HepG2 (cell line): Measurements from ENCODE around the gene ZNF814. TPM values are rescaled to one million over a fixed set of nuclear protein-coding genes. Genes with fewer than 3 reads are reported as not detected.

Experiments
- CBX2 ChIP-seq, 2 experiments: fragments of 200-600 bp in 1 of 2; sonication (generic); formaldehyde crosslinking in 1 of 2; IDR thresholded peaks; 2 replicates each; pipeline versions ENCODE4 v1.7.0 to v1.8.1; 2018 to 2022; ENCODE audit warnings: low read depth in 2 of 2, low read length in 1 of 2, mild to moderate bottlenecking in 1 of 2, missing genetic modification reagents in 1 of 2
- DR1 ChIP-seq: sonication (generic); formaldehyde crosslinking; IDR thresholded peaks from 2 replicates; pipeline ENCODE4 v1.8.0; 2021; ENCODE audit warnings: mild to moderate bottlenecking, missing genetic modification reagents, inconsistent platforms
- GATA4 ChIP-seq: sonication (generic); IDR thresholded peaks from 2 replicates; pipeline ENCODE4 v1.6.1; 2016; ENCODE audit warnings: antibody characterized with exemption, low read depth, borderline replicate concordance
- GATAD1 ChIP-seq: IDR thresholded peaks from 2 replicates; pipeline ENCODE4 v1.6.1; 2016; ENCODE audit warnings: missing genetic modification reagents, missing compliant biosample characterization
- KAT2B ChIP-seq: fragments of 150-350 bp; IDR thresholded peaks from 2 replicates; pipeline ENCODE4 v1.6.1; 2014; ENCODE audit warnings: low read depth, low read length, borderline replicate concordance
- NR2F1 ChIP-seq, 2 experiments: fragments of 450-650 bp in 1 of 2; formaldehyde crosslinking in 1 of 2; IDR thresholded peaks; 2 replicates each; pipeline versions ENCODE4 v1.5.0 to v1.6.1; 2016 to 2020; ENCODE audit warnings: mild to moderate bottlenecking in 1 of 2, missing compliant biosample characterization in 1 of 2, missing genetic modification reagents in 1 of 2, moderate library complexity in 1 of 2
- PRDM10 ChIP-seq: sonication (generic); formaldehyde crosslinking; IDR thresholded peaks from 2 replicates; pipeline ENCODE4 v1.4.0; 2020; ENCODE audit warnings: low read depth, missing genetic modification reagents
- PREB ChIP-seq: sonication (generic); formaldehyde crosslinking; IDR thresholded peaks from 2 replicates; pipeline ENCODE4 v1.4.0; 2020; ENCODE audit warnings: missing genetic modification reagents
- SPEN ChIP-seq: sonication (generic); formaldehyde crosslinking; IDR thresholded peaks from 2 replicates; pipeline ENCODE4 v1.5.1; 2020; ENCODE audit warnings: low read depth, mild to moderate bottlenecking, missing genetic modification reagents
- TRIM24 ChIP-seq: sonication (generic); formaldehyde crosslinking; IDR thresholded peaks from 2 replicates; pipeline ENCODE4 v1.8.0; 2022; ENCODE audit warnings: mild to moderate bottlenecking, missing genetic modification reagents
- ZBTB44 ChIP-seq: sonication (generic); formaldehyde crosslinking; IDR thresholded peaks from 2 replicates; pipeline ENCODE4 v1.4.0; 2020; ENCODE audit warnings: missing genetic modification reagents
- ZBTB7B ChIP-seq: sonication (generic); formaldehyde crosslinking; IDR thresholded peaks from 2 replicates; pipeline ENCODE4 v1.4.0; 2020; ENCODE audit warnings: missing genetic modification reagents
- ZNF121 ChIP-seq: sonication (generic); formaldehyde crosslinking; IDR thresholded peaks from 2 replicates; pipeline ENCODE4 v1.5.0; 2020; ENCODE audit warnings: mild to moderate bottlenecking, missing genetic modification reagents
- ZSCAN21 ChIP-seq: sonication (generic); formaldehyde crosslinking; IDR thresholded peaks from 2 replicates; pipeline ENCODE4 v1.8.0; 2022; ENCODE audit warnings: mild to moderate bottlenecking, missing genetic modification reagents, moderate library complexity, borderline replicate concordance
- polyA plus RNA-seq, 8 experiments: library from polyadenylated mRNA; depleted of rRNA in 3 of 8; stranded (reverse) in 7 of 8; unstranded in 1 of 8; fragments of >200 nt; fragmentation: Illumina TruSeq in 4 of 8; extraction: Trizol in 4 of 8; gene quantifications; 2 replicates each; pipeline versions ENCODE4 v1.2.1 to v1.2.3, GENCODE V29; 2011 to 2016; ENCODE audit warnings: low read depth in 4 of 8, missing spikeins in 1 of 8, mixed read lengths in 1 of 8; ENCODE audit not compliant: insufficient read depth in 1 of 8
- total RNA-seq, 5 experiments: library from RNA; depleted of rRNA; stranded (reverse); fragments of >200 nt; fragmentation: Illumina TruSeq; extraction: Trizol; gene quantifications; 2 replicates each; pipeline ENCODE4 v1.2.3, GENCODE V29; 2016; ENCODE audit warnings: low read depth in 1 of 5
- TF ChIP-seq, protein P1 (sequence below): sonication (generic); formaldehyde crosslinking; IDR thresholded peaks from 2 replicates; pipeline ENCODE4 v1.5.0; 2020; ENCODE audit warnings: mild to moderate bottlenecking, missing genetic modification reagents, borderline replicate concordance
- TF ChIP-seq, protein P2 (sequence below): sonication (generic); formaldehyde crosslinking; IDR thresholded peaks from 2 replicates; pipeline ENCODE4 v1.8.1; 2023; ENCODE audit warnings: mild to moderate bottlenecking, missing genetic modification reagents
- TF ChIP-seq, protein P3 (sequence below): IDR thresholded peaks from 2 replicates; pipeline ENCODE4 v1.6.1; 2016

ZNF814 gene
- total and polyA plus RNA-seq, 2 of the 13 experiments (the other 11 are each of a cell fraction or from before 2014, with no cell fraction given) = 2.5 to 3.4 TPM

DNA sequence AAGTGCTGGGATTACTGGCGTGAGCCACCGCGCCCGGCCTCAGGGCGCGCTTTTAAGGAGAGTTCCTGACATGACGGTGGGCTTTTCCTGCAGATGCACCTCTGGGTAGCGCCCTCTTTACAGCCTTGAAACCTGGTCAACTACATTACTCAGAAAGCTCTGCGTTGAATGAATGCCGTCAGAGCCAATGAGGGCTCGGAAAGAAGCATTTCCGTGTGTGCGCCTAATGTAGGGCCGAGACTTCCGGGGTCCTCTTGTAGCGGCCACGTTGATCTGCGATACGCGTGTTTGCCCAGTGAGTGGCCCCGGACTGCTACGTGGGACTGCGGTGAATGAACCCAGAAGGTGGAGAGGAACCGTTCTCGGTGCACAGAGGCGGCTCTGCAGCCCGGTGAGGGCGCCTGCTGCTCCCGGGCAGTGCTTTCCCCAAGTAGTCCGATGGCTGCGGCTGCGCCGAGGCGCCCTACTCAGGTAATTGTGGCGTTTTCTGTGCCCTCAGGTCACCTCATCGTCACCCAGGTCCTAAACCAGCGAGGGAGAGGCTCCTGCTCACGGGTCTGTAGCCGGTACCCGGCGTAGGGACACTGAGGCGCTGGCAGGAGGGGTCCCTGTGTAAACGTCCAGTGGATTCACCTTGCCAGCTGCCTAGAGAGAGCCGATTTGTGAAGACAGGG is 69.2 kb downstream of the ZNF814 start (continued):
- TF ChIP-seq, protein P1, sequence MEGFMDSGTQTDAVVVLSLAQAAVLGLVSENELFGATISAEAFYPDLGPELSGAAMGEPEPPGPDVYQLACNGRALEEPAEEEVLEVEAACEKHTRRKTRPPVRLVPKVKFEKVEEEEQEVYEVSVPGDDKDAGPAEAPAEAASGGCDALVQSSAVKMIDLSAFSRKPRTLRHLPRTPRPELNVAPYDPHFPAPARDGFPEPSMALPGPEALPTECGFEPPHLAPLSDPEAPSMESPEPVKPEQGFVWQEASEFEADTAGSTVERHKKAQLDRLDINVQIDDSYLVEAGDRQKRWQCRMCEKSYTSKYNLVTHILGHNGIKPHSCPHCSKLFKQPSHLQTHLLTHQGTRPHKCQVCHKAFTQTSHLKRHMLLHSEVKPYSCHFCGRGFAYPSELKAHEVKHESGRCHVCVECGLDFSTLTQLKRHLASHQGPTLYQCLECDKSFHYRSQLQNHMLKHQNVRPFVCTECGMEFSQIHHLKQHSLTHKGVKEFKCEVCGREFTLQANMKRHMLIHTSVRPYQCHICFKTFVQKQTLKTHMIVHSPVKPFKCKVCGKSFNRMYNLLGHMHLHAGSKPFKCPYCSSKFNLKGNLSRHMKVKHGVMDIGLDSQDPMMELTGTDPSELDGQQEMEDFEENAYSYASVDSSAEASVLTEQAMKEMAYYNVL (CRISPR knock-in tag) = peak; percentile 42; the same call in 1 of the 2 replicates
- TF ChIP-seq PREB (CRISPR knock-in tag) = no peak
- no peak for TF ChIP-seq TRIM24 (CRISPR knock-in tag)
- TF ChIP-seq ZSCAN21 (CRISPR knock-in tag) = no peak
- TF ChIP-seq, protein P2, sequence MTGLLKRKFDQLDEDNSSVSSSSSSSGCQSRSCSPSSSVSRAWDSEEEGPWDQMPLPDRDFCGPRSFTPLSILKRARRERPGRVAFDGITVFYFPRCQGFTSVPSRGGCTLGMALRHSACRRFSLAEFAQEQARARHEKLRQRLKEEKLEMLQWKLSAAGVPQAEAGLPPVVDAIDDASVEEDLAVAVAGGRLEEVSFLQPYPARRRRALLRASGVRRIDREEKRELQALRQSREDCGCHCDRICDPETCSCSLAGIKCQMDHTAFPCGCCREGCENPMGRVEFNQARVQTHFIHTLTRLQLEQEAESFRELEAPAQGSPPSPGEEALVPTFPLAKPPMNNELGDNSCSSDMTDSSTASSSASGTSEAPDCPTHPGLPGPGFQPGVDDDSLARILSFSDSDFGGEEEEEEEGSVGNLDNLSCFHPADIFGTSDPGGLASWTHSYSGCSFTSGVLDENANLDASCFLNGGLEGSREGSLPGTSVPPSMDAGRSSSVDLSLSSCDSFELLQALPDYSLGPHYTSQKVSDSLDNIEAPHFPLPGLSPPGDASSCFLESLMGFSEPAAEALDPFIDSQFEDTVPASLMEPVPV (CRISPR knock-in tag) = 0 out of 2 replicates have a peak, but pooled peaks have one; percentile 29
- no peak for TF ChIP-seq CBX2 (IDR thresholded peaks at IDR 0.05; ENCODE audit: low read depth, low read length)
- no peak for TF ChIP-seq CBX2 (CRISPR knock-in tag; IDR thresholded peaks at IDR 0.05; ENCODE audit: low read depth)
- no peak for TF ChIP-seq NR2F1 (CRISPR knock-in tag; IDR thresholded peaks at IDR 0.05)
- TF ChIP-seq KAT2B = no peak
- TF ChIP-seq ZNF121 (CRISPR knock-in tag) = no peak
- TF ChIP-seq SPEN (CRISPR knock-in tag) = peak; percentile 55; the same call in 1 of the 2 replicates
- peak; percentile 82; the same call in 1 of the 2 replicates for TF ChIP-seq DR1 (CRISPR knock-in tag)
- TF ChIP-seq PRDM10 = no peak
- peak; percentile 87 for TF ChIP-seq ZBTB7B (CRISPR knock-in tag)
- TF ChIP-seq, protein P3, sequence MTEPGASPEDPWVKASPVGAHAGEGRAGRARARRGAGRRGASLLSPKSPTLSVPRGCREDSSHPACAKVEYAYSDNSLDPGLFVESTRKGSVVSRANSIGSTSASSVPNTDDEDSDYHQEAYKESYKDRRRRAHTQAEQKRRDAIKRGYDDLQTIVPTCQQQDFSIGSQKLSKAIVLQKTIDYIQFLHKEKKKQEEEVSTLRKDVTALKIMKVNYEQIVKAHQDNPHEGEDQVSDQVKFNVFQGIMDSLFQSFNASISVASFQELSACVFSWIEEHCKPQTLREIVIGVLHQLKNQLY (CRISPR knock-in tag) = no peak
- TF ChIP-seq GATA4 = no peak
- TF ChIP-seq GATAD1 (CRISPR knock-in tag) = peak; percentile 88
- no peak for TF ChIP-seq ZBTB44 (CRISPR knock-in tag)
